ENCODE data around the gene TENM4.

- TF ChIP-seq POLR2A (IDR thresholded peaks at IDR 0.05) = no peak
- no peak for TF ChIP-seq CTCF (IDR thresholded peaks at IDR 0.05)
Observed at GRCh38 chr11:79043726-79044125, 397.1 kb downstream of the TENM4 start.

All from uterus (tissue), 2 donors.